Fibroblast of skin of left quadriceps (primary cell): ENCODE results near the gene ADARB2.

ENCODE experiments used
- DNase-seq, 2 experiments: peaks; one replicate each; pipeline ENCODE4 v3.0.0-alpha.2; 2013; ENCODE audit warnings: low read depth in 2 of 2

The ADARB2 gene

GRCh38 chr10:1191752-1192151, 545.6 kb downstream of the ADARB2 start:
- DNase-seq, result no peak

- no peak for DNase-seq
Measured at GRCh38 chr10:1190791-1191490, 546.4 kb downstream of the ADARB2 start.

GRCh38 chr10:1190052-1190395, 547.3 kb downstream of the ADARB2 start:
- DNase-seq, result no peak

GRCh38 chr10:1189166-1190051, 547.9 kb downstream of the ADARB2 start:
- DNase-seq, result no peak

GRCh38 chr10:1188558-1189135, 548.7 kb downstream of the ADARB2 start:
- DNase-seq, result no peak

- DNase-seq, result no peak
Measured at GRCh38 chr10:1187855-1188557, 549.3 kb downstream of the ADARB2 start.

- DNase-seq, result no peak
Measured at GRCh38 chr10:1187151-1187854, 550.0 kb downstream of the ADARB2 start.

GRCh38 chr10:1186683-1186990, 550.7 kb downstream of the ADARB2 start:
- DNase-seq, result no peak

GRCh38 chr10:1185911-1186682, 551.2 kb downstream of the ADARB2 start:
- no peak for DNase-seq

- DNase-seq, result no peak
Measured at GRCh38 chr10:1184541-1185430, 552.5 kb downstream of the ADARB2 start.

GRCh38 chr10:1183701-1184100, 553.6 kb downstream of the ADARB2 start:
- no peak for DNase-seq

- no peak for DNase-seq
Measured at GRCh38 chr10:1183033-1183396, 554.3 kb downstream of the ADARB2 start.

- DNase-seq, result no peak
Measured at GRCh38 chr10:1182280-1183032, 554.9 kb downstream of the ADARB2 start.

GRCh38 chr10:1180836-1181235, 556.5 kb downstream of the ADARB2 start:
- no peak for DNase-seq

- DNase-seq, result no peak
Measured at GRCh38 chr10:1180071-1180730, 557.1 kb downstream of the ADARB2 start.

GRCh38 chr10:1179346-1180070, 557.8 kb downstream of the ADARB2 start:
- no peak for DNase-seq

GRCh38 chr10:1178506-1178905, 558.8 kb downstream of the ADARB2 start:
- no peak for DNase-seq

GRCh38 chr10:1177936-1178335, 559.4 kb downstream of the ADARB2 start:
- no peak for DNase-seq
